ENCODE measurements around the gene FSHB. TPM values are rescaled to one million over a fixed set of nuclear protein-coding genes. Genes with fewer than 3 reads are reported as not detected.

FSHB gene
- total RNA-seq (not detected), polyA plus RNA-seq (not detected)
- long read RNA-seq, donor 1, result 0 reads
- long read RNA-seq, donor 2, result 0 reads
- long read RNA-seq, donor 3, result 0 reads
- long read RNA-seq, donor 4, result 0 reads
- long read RNA-seq, donor 5, result 0 reads
- long read RNA-seq, donor 6, result 0 reads
- long read RNA-seq, donor 7, result 0 reads
- long read RNA-seq, donor 8, result 0 reads
- long read RNA-seq, donor 9, result 0 reads
- long read RNA-seq, donor 10, result 0 reads

DNA sequence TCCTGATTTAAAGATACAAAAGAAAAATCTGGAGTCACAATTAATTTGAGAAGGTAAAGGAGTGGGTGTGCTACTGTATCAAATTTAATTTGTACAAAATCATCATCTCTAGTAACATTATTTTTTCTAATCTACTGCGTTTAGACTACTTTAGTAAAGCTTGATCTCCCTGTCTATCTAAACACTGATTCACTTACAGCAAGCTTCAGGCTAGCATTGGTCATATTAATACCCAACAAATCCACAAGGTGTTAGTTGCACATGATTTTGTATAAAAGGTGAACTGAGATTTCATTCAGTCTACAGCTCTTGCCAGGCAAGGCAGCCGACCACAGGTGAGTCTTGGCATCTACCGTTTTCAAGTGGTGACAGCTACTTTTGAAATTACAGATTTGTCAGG is at the start of gene FSHB:
Gene FSHB (plus strand): TSS at position 301 of the 400 bp plus-strand sequence. CDS start 889 bp downstream, outside the sequence.
- H3K4me3 ChIP-seq, result no peak within 1 kb of the TSS
- H3K4me1 ChIP-seq, result no peaks in the 10 kb centered on the region
- H3K36me3 ChIP-seq, result no peaks in the 10 kb centered on the region
- TF ChIP-seq, protein P1, sequence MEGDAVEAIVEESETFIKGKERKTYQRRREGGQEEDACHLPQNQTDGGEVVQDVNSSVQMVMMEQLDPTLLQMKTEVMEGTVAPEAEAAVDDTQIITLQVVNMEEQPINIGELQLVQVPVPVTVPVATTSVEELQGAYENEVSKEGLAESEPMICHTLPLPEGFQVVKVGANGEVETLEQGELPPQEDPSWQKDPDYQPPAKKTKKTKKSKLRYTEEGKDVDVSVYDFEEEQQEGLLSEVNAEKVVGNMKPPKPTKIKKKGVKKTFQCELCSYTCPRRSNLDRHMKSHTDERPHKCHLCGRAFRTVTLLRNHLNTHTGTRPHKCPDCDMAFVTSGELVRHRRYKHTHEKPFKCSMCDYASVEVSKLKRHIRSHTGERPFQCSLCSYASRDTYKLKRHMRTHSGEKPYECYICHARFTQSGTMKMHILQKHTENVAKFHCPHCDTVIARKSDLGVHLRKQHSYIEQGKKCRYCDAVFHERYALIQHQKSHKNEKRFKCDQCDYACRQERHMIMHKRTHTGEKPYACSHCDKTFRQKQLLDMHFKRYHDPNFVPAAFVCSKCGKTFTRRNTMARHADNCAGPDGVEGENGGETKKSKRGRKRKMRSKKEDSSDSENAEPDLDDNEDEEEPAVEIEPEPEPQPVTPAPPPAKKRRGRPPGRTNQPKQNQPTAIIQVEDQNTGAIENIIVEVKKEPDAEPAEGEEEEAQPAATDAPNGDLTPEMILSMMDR (IDR thresholded peaks at IDR 0.05), result no peak
- TF ChIP-seq EP300 (IDR thresholded peaks at IDR 0.05), result no peak
- TF ChIP-seq POLR2A (IDR thresholded peaks at IDR 0.05), result no peak
- no peak for TF ChIP-seq POLR2AphosphoS5 (IDR thresholded peaks at IDR 0.05)
- DNase-seq, result no peak
- no peaks in the 10 kb centered on the region for H3K27me3 ChIP-seq
- intact Hi-C loops (cut with DNase I; ENCODE audit: low total_unique reads), result no loop called here
- 72 to 89% (median 82%) methylated on average over 3 of the region's 3 CpGs for WGBS, 5 donors
- H3K9me3 ChIP-seq, result peaks cover 0 to 14% (median 6%) of the 10 kb centered on the region in 4 donors
- H3K27ac ChIP-seq, result no peak within 1 kb of the TSS

DNA sequence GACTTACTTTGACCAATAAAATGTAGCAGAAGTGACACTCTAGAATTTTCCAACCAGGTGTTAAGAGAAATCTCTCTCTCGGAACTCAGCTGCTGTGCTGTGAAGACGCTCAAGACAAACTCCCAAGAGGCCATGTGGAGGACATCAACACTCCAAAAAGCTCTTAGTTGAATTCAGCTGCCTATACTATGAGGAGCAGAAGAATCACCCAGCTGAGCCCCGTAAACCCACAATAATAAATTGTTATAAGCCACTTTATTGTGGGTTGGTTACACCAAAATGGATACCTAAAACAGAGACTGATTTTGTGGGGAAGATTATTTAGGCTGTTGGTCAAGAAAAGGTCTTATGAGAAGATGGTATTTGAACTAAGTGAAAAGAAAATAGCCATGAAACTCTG is 44.1 kb upstream of the FSHB start:
- WGBS, 5 donors, result 71 to 94% (median 92%) methylated on average over 3 of the region's 3 CpGs
- intact Hi-C loops (cut with DNase I; ENCODE audit: low total_unique reads), result no loop called here
- Histone ChIP-seq H3K4me1 (no peaks in the 10 kb centered on the region), H3K27ac (no peak overlapping the region), H3K36me3 (no peaks in the 10 kb centered on the region), H3K9me3 (peaks cover 0 to 14% (median 12%) of the 10 kb centered on the region in 4 donors), H3K4me3 (no peak overlapping the region), H3K27me3 (no peaks in the 10 kb centered on the region)
- no peak for DNase-seq
- TF ChIP-seq POLR2A (IDR thresholded peaks at IDR 0.05) (no peak), EP300 (IDR thresholded peaks at IDR 0.05) (no peak), POLR2AphosphoS5 (IDR thresholded peaks at IDR 0.05) (no peak)
- TF ChIP-seq, protein P1 (IDR thresholded peaks at IDR 0.05), result no peak

DNA sequence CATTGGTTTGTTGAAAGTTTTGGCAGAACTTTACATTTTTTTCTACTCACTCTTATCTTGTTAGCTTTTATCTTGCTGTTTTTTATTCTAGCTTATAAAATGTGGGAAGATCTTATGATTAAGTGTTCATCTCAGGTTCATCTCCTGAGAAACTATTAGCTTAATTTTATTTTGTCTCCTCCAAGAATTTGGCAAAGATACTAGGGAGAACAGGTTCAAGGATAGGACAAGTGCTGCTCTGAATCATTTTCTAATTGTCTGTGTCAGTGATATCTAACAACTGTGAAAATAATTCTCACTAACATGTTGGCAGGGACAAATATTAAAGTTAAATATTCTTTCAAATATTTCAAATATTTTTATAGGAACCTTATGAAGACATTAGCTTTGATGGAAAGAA is 38.2 kb upstream of the FSHB start:
- no peaks in the 10 kb centered on the region for H3K27me3 ChIP-seq
- H3K36me3 ChIP-seq, result no peaks in the 10 kb centered on the region
- no peak overlapping the region for H3K4me3 ChIP-seq
- intact Hi-C loops (cut with DNase I; ENCODE audit: low total_unique reads), result no loop called here
- no peaks in the 10 kb centered on the region for H3K9me3 ChIP-seq
- no peak overlapping the region for H3K27ac ChIP-seq
- TF ChIP-seq, protein P1 (IDR thresholded peaks at IDR 0.05), result no peak
- TF ChIP-seq POLR2AphosphoS5 (IDR thresholded peaks at IDR 0.05) (no peak), EP300 (IDR thresholded peaks at IDR 0.05) (no peak), POLR2A (IDR thresholded peaks at IDR 0.05) (no peak)
- no peak for DNase-seq
- peaks cover 0 to 7% (median 3%) of the 10 kb centered on the region in 4 donors for H3K4me1 ChIP-seq

DNA sequence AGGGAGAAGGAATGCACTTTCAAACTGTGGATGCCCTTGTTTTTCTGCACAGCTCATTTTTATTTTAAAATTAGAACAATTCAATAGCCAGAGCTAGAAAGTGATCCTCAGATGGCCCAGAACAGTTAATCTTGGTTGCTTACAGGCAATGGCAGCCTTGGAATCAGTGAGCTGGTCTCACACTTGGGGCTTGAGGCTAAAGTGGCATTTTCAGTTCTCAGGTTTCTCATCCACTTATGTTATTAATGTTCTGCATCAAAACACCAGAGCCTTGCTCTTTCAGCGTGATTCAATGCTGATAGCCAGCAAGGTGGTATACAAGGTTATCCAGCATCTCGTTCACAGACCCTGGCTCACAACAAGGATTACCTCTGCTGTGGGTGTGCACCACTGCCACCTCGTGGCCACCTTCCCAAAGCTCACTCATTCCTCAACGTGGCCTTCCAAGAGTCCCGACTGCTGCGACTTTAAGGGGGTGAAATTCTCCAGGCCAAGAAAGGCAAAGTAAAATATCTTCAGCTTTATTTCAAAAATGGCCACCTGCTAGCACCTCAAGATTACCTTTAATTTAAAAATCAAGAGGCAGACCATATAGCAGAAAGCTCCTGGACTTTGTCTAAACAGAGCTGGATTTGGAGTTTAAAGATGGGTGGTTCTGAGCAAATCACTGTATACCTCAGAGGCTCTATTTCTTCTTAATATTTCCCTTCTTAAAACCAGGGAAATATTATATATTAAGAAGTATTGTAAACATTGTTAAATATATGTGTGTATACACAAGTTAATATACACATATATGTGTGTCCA is 34.2 kb upstream of the FSHB start:
- DNase-seq, result peak; percentile 80 to 90
- no peaks in the 10 kb centered on the region for H3K36me3 ChIP-seq
- TF ChIP-seq, protein P1 (IDR thresholded peaks at IDR 0.05), result peak in 5 of 7 experiments; percentile 69 to 88 (median 69)
- no peak for TF ChIP-seq POLR2AphosphoS5 (IDR thresholded peaks at IDR 0.05)
- intact Hi-C loops (cut with DNase I; ENCODE audit: low total_unique reads), result no loop called here
- H3K4me1 ChIP-seq, result peaks cover 0 to 7% (median 3%) of the 10 kb centered on the region in 4 donors
- no peak overlapping the region for H3K4me3 ChIP-seq
- H3K9me3 ChIP-seq, result no peaks in the 10 kb centered on the region
- 5 to 13% (median 7%) methylated on average over 6 of the region's 6 CpGs for WGBS, 5 donors
- H3K27me3 ChIP-seq, result no peaks in the 10 kb centered on the region
- H3K27ac ChIP-seq, result no peak overlapping the region
